SU-DHL-6 (cell line): ENCODE measurements around the gene BDNF.

ENCODE experiments used
- H2AFZ ChIP-seq: fragments of 200-600 bp; sonication (generic); 2 replicates; pipeline ENCODE4 v1.6.1; 2014; ENCODE audit warnings: low read depth, mild to moderate bottlenecking, moderate library complexity, mixed read lengths, antibody characterized with exemption, low read length; ENCODE audit not compliant: severe bottlenecking
- H3F3A ChIP-seq: fragments of 200-600 bp; shearing (Covaris generic); 2 replicates; pipeline ENCODE4 v1.6.0; 2016; ENCODE audit warnings: antibody characterized with exemption, mild to moderate bottlenecking; ENCODE audit not compliant: insufficient read depth
- H3K27ac ChIP-seq: fragments of 200-600 bp; sonication (generic); 2 replicates; pipeline ENCODE4 v1.5.1; 2016; ENCODE audit warnings: low read depth, mild to moderate bottlenecking, low read length, moderate library complexity, mixed read lengths
- H3K27me3 ChIP-seq: fragments of 200-600 bp; sonication (generic), shearing (Covaris generic); 2 replicates; pipeline ENCODE4 v1.6.0; 2014; ENCODE audit warnings: mild to moderate bottlenecking, low read length
- H3K36me3 ChIP-seq: fragments of 200-600 bp; sonication (generic); 2 replicates; pipeline ENCODE4 v1.6.1; 2014; ENCODE audit warnings: mild to moderate bottlenecking, low read length, mixed read lengths
- H3K4me2 ChIP-seq: fragments of 300-600, 200-600 bp; shearing (Covaris generic), sonication (generic); 2 replicates; pipeline ENCODE4 v1.6.0; 2014; ENCODE audit warnings: low read length, low read depth, mild to moderate bottlenecking; ENCODE audit not compliant: poor library complexity, severe bottlenecking
- H3K4me3 ChIP-seq: fragments of 200-600 bp; sonication (generic); 2 replicates; pipeline ENCODE4 v1.5.1; 2014; ENCODE audit warnings: antibody characterized with exemption, low read length, mild to moderate bottlenecking, mixed read lengths; ENCODE audit not compliant: insufficient read depth, poor library complexity, severe bottlenecking
- H3K79me2 ChIP-seq: fragments of 200-600 bp; sonication (generic); 2 replicates; pipeline ENCODE4 v1.6.1; 2014; ENCODE audit warnings: mild to moderate bottlenecking, low read length, moderate library complexity; ENCODE audit not compliant: insufficient read depth
- H3K9ac ChIP-seq: fragments of 200-600 bp; sonication (generic); 2 replicates; pipeline ENCODE4 v1.7.0; 2014; ENCODE audit warnings: mild to moderate bottlenecking, low read length
- H3K9me2 ChIP-seq: fragments of 200-600 bp; sonication (generic); replicated peaks from 2 replicates; pipeline ENCODE4 v1.6.1; 2014; ENCODE audit warnings: low read length; ENCODE audit not compliant: insufficient read depth
- H3K9me3 ChIP-seq: fragments of 200-600 bp; sonication (generic); 2 replicates; pipeline ENCODE4 v1.6.1; 2014; ENCODE audit warnings: low read length, mixed read lengths; ENCODE audit not compliant: insufficient read depth
- H4K20me1 ChIP-seq: fragments of 200-600 bp; sonication (generic); 2 replicates; pipeline ENCODE4 v1.6.1; 2014; ENCODE audit warnings: low read depth, mild to moderate bottlenecking, antibody characterized with exemption, low read length, moderate library complexity, mixed read lengths
- EZH2phosphoT487 ChIP-seq: fragments of 200-600 bp; sonication (generic), shearing (Covaris generic); conservative IDR thresholded peaks from 2 replicates; pipeline ENCODE4 v1.6.1; 2018; ENCODE audit warnings: mild to moderate bottlenecking, antibody characterized with exemption, low read length, moderate library complexity, mixed read lengths
- TF ChIP-seq, protein P1 (sequence below): fragments of 200-600 bp; sonication (generic); IDR thresholded peaks from one replicate; pipeline ENCODE4 v1.5.1; 2017; ENCODE audit warnings: antibody characterized with exemption, mild to moderate bottlenecking, low read length, moderate library complexity; ENCODE audit not compliant: insufficient read depth, poor library complexity, severe bottlenecking

Gene BDNF

DNA sequence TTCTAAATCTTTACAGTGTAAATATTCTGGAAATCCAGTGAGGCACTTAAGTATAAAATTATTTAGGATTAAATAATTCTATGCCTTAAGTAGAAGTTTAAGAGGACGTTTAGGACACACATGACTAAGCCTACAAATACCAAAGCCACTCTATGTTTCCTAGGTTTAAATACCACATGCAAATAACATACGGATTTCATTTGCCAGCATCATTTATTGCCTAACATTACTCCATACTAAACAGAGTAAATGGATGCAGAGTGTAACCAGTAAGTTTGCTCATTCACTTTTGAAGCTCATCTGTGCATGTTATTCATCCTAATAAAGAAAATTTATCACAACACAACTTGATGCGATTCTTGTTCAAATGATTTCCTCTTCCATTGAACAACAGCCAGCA lies 4.1 kb downstream of the BDNF start:
- H3K9me2 ChIP-seq, result no peaks in the 10 kb centered on the region
- TF ChIP-seq, protein P1, sequence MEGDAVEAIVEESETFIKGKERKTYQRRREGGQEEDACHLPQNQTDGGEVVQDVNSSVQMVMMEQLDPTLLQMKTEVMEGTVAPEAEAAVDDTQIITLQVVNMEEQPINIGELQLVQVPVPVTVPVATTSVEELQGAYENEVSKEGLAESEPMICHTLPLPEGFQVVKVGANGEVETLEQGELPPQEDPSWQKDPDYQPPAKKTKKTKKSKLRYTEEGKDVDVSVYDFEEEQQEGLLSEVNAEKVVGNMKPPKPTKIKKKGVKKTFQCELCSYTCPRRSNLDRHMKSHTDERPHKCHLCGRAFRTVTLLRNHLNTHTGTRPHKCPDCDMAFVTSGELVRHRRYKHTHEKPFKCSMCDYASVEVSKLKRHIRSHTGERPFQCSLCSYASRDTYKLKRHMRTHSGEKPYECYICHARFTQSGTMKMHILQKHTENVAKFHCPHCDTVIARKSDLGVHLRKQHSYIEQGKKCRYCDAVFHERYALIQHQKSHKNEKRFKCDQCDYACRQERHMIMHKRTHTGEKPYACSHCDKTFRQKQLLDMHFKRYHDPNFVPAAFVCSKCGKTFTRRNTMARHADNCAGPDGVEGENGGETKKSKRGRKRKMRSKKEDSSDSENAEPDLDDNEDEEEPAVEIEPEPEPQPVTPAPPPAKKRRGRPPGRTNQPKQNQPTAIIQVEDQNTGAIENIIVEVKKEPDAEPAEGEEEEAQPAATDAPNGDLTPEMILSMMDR, result no peak
- no peak for TF ChIP-seq EZH2phosphoT487
- H2AFZ ChIP-seq, result no peak overlapping the region
- H3K27me3 ChIP-seq, result no peaks in the 10 kb centered on the region
- H3K79me2 ChIP-seq, result no peaks in the 10 kb centered on the region
- no peaks in the 10 kb centered on the region for H4K20me1 ChIP-seq
- H3K4me2 ChIP-seq, result no peak overlapping the region
- no peak overlapping the region for H3K27ac ChIP-seq
- no peaks in the 10 kb centered on the region for H3F3A ChIP-seq
- no peak overlapping the region for H3K4me3 ChIP-seq
- H3K9ac ChIP-seq, result no peak overlapping the region
- no peaks in the 10 kb centered on the region for H3K9me3 ChIP-seq
- H3K36me3 ChIP-seq, result no peaks in the 10 kb centered on the region

- TF ChIP-seq, protein P1, result peak; percentile 22
- TF ChIP-seq EZH2phosphoT487, result no peak
- no peaks in the 10 kb centered on the region for H3K9me3 ChIP-seq
- no peak overlapping the region for H3K27ac ChIP-seq
- no peaks in the 10 kb centered on the region for H3K27me3 ChIP-seq
- H3K4me2 ChIP-seq, result no peak overlapping the region
- no peaks in the 10 kb centered on the region for H3K9me2 ChIP-seq
- no peak overlapping the region for H3K9ac ChIP-seq
- H4K20me1 ChIP-seq, result no peaks in the 10 kb centered on the region
- no peak overlapping the region for H2AFZ ChIP-seq
- H3K36me3 ChIP-seq, result no peaks in the 10 kb centered on the region
- H3K79me2 ChIP-seq, result no peaks in the 10 kb centered on the region
- no peaks in the 10 kb centered on the region for H3F3A ChIP-seq
- H3K4me3 ChIP-seq, result no peak overlapping the region
Observed at GRCh38 chr11:27694992-27695391, 5.3 kb downstream of the BDNF start.

DNA sequence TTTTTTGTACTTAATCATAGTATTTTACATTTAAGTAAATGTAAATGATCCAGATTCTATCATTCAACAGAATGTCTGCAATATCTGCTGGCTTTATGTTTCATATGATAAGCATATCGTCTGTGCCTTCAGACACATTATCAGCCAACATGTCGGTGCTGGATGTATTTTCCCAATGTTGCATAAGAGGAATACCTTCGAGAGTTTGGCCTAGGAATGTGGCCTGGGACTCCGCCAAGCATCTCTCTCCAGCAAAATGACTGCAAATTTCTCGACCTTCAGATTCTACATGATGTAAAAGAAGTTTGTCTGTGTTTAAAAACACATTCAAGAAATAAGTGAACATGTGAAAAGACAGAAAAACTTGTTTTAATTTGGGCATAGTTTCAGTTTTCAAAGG lies 6.9 kb downstream of the BDNF start:
- Histone ChIP-seq H3K27me3 (no peaks in the 10 kb centered on the region), H3K9me3 (no peaks in the 10 kb centered on the region), H3K4me3 (no peak overlapping the region), H3F3A (no peaks in the 10 kb centered on the region), H3K9me2 (no peaks in the 10 kb centered on the region), H3K9ac (no peak overlapping the region), H3K36me3 (no peaks in the 10 kb centered on the region), H3K4me2 (no peak overlapping the region), H3K27ac (no peak overlapping the region), H2AFZ (no peak overlapping the region), H3K79me2 (no peaks in the 10 kb centered on the region), H4K20me1 (no peaks in the 10 kb centered on the region)
- TF ChIP-seq EZH2phosphoT487, result no peak
- TF ChIP-seq, protein P1, result no peak
